ENCODE data around the gene TMEM120A. TPM values are rescaled to one million over a fixed set of nuclear protein-coding genes. Genes with fewer than 3 reads are reported as not detected.

Gene TMEM120A
- total RNA-seq, 4 donors from 2014 or later: 57.6 to 119 (median 92.0) TPM

DNA sequence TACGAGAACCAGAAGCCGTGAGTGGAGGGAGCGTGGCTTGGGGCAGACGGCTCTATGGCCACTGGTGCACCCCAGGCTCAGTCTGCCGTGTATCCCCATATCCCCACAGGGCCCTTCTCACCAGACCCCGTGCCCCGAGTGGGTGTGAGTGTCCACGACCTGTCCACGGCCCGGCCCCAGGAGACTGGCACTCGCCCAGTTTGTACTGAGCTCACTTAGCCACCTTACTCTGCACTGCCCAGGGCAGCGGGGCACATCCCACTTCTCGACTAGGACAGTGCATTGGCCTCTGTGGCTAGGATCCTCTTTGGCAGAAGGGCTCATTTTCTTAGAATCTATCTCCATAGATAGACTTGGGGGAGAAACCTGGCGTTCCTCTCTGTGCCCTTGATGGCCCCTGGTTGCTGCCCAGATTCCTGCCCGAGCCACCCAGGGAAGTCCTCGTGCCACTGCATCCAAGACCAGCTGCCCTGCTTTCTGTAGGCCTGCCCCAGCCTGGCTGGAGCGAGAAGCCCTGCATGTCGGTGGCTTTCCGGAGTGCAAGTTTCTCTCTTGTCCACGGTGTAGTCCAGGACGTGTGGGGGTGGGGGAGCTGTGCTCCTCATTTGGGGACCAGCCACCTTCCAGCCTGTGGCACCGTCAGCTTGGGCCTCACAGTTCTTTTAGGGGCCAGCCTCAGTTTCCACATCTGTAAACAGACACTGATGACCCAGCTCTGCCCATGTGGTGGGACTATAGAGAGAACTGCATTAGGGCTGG is 11.9 kb downstream of the TMEM120A start:
- TF ChIP-seq POLR2A (IDR thresholded peaks at IDR 0.05): no peak
- TF ChIP-seq EP300 (IDR thresholded peaks at IDR 0.05; ENCODE audit: low read depth): no peak
- no peak for TF ChIP-seq POLR2AphosphoS5 (IDR thresholded peaks at IDR 0.05)
- TF ChIP-seq, protein P1, sequence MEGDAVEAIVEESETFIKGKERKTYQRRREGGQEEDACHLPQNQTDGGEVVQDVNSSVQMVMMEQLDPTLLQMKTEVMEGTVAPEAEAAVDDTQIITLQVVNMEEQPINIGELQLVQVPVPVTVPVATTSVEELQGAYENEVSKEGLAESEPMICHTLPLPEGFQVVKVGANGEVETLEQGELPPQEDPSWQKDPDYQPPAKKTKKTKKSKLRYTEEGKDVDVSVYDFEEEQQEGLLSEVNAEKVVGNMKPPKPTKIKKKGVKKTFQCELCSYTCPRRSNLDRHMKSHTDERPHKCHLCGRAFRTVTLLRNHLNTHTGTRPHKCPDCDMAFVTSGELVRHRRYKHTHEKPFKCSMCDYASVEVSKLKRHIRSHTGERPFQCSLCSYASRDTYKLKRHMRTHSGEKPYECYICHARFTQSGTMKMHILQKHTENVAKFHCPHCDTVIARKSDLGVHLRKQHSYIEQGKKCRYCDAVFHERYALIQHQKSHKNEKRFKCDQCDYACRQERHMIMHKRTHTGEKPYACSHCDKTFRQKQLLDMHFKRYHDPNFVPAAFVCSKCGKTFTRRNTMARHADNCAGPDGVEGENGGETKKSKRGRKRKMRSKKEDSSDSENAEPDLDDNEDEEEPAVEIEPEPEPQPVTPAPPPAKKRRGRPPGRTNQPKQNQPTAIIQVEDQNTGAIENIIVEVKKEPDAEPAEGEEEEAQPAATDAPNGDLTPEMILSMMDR (IDR thresholded peaks at IDR 0.05): no peak
- DNase-seq: no peak
- Histone ChIP-seq H3K4me1 (peaks cover 6 to 25% (median 16%) of the 10 kb centered on the region in 4 donors), H3K9me3 (no peaks in the 10 kb centered on the region), H3K4me3 (no peak overlapping the region), H3K27me3 (no peaks in the 10 kb centered on the region), H3K27ac (no peak overlapping the region), H3K36me3 (peaks cover 0 to 28% (median 5%) of the 10 kb centered on the region in 4 donors)
- intact Hi-C loops (cut with DNase I; ENCODE audit: low total_unique reads): no loop called here
- in situ Hi-C loops (cut with MboI; ENCODE audit: low pct_ligation_motif_present in 1 of 4, low pct_unique_long_range_greater_than_20kb in 1 of 4, low sequenced_read_pairs in 3 of 4): no loop called here
- 88% methylated on average over 19 of the region's 22 CpGs; no CpG with 5 or more reads in 1 of the 2 donors for WGBS, 2 donors (ENCODE audit: low coverage in 1 of 2)

- no peaks in the 10 kb centered on the region for H3K27me3 ChIP-seq
- peaks cover 0 to 24% (median 5%) of the 10 kb centered on the region in 4 donors for H3K36me3 ChIP-seq
- WGBS, 2 donors (ENCODE audit: low coverage in 1 of 2): 90% methylated on average over 37 of the region's 38 CpGs; no CpG with 5 or more reads in 1 of the 2 donors
- no peaks in the 10 kb centered on the region for H3K9me3 ChIP-seq
- TF ChIP-seq POLR2AphosphoS5 (IDR thresholded peaks at IDR 0.05) (no peak), EP300 (IDR thresholded peaks at IDR 0.05; ENCODE audit: low read depth) (no peak)
- TF ChIP-seq, protein P1 (IDR thresholded peaks at IDR 0.05): no peak
- H3K4me3 ChIP-seq: no peak overlapping the region
- intact Hi-C loops (cut with DNase I; ENCODE audit: low total_unique reads) (no loop called here), in situ Hi-C loops (cut with MboI; ENCODE audit: low pct_ligation_motif_present in 1 of 4, low pct_unique_long_range_greater_than_20kb in 1 of 4, low sequenced_read_pairs in 3 of 4) (no loop called here)
- H3K27ac ChIP-seq: no peak overlapping the region
- peaks cover 6 to 25% (median 16%) of the 10 kb centered on the region in 4 donors for H3K4me1 ChIP-seq
- DNase-seq: no peak
Measured at GRCh38 chr7:75981453-75982305, 12.7 kb downstream of the TMEM120A start.

GRCh38 chr7:75981203-75981452 is 13.3 kb downstream of the TMEM120A start:
- H3K36me3 ChIP-seq: peaks cover 0 to 19% (median 3%) of the 10 kb centered on the region in 4 donors
- H3K27me3 ChIP-seq: no peaks in the 10 kb centered on the region
- intact Hi-C loops (cut with DNase I; ENCODE audit: low total_unique reads): no loop called here
- H3K4me1 ChIP-seq: peaks cover 6 to 25% (median 16%) of the 10 kb centered on the region in 4 donors
- no peak for TF ChIP-seq POLR2AphosphoS5 (IDR thresholded peaks at IDR 0.05)
- in situ Hi-C loops (cut with MboI; ENCODE audit: low pct_ligation_motif_present in 1 of 4, low pct_unique_long_range_greater_than_20kb in 1 of 4, low sequenced_read_pairs in 3 of 4): no loop called here
- no peak overlapping the region for H3K4me3 ChIP-seq
- DNase-seq: no peak
- no peaks in the 10 kb centered on the region for H3K9me3 ChIP-seq
- H3K27ac ChIP-seq: no peak overlapping the region
- 84% methylated on average over 11 of the region's 12 CpGs; no CpG with 5 or more reads in 1 of the 2 donors for WGBS, 2 donors (ENCODE audit: low coverage in 1 of 2)

GRCh38 chr7:75980430-75981202 is 13.8 kb downstream of the TMEM120A start:
- peaks cover 0 to 15% (median under 1%) of the 10 kb centered on the region in 4 donors for H3K36me3 ChIP-seq

More at GRCh38 chr7:75980430-75981202, 13.8 kb downstream of the TMEM120A start:
- peak overlapping the region in 1 of 4 donors; percentile 3 for H3K4me3 ChIP-seq
- H3K27me3 ChIP-seq: no peaks in the 10 kb centered on the region
- intact Hi-C loops (cut with DNase I; ENCODE audit: low total_unique reads) (no loop called here), in situ Hi-C loops (cut with MboI; ENCODE audit: low pct_ligation_motif_present in 1 of 4, low pct_unique_long_range_greater_than_20kb in 1 of 4, low sequenced_read_pairs in 3 of 4) (no loop called here)
- WGBS, 2 donors (ENCODE audit: low coverage in 1 of 2): 87% methylated on average over 26 of the region's 29 CpGs; no CpG with 5 or more reads in 1 of the 2 donors
- H3K27ac ChIP-seq: peak overlapping the region; percentile 43 to 75 (median 67)
- no peaks in the 10 kb centered on the region for H3K9me3 ChIP-seq
- TF ChIP-seq POLR2A (IDR thresholded peaks at IDR 0.05) (peak; percentile 20), EP300 (IDR thresholded peaks at IDR 0.05; ENCODE audit: low read depth) (no peak), POLR2AphosphoS5 (IDR thresholded peaks at IDR 0.05) (no peak)
- TF ChIP-seq, protein P1 (IDR thresholded peaks at IDR 0.05): peak in 1 of 5 experiments; percentile 16
- peaks cover 6 to 25% (median 16%) of the 10 kb centered on the region in 4 donors for H3K4me1 ChIP-seq
- DNase-seq: no peak
